ENCODE measurements around the gene ZBTB45. TPM values are rescaled to one million over a fixed set of nuclear protein-coding genes. Genes with fewer than 3 reads are reported as not detected.

The ZBTB45 gene
- total and polyA plus RNA-seq, 9 of the 15 experiments (the other 6 are each of a cell fraction or from before 2014, with no cell fraction given) = 0.08 to 16.1 (median 1.8) TPM

DNA sequence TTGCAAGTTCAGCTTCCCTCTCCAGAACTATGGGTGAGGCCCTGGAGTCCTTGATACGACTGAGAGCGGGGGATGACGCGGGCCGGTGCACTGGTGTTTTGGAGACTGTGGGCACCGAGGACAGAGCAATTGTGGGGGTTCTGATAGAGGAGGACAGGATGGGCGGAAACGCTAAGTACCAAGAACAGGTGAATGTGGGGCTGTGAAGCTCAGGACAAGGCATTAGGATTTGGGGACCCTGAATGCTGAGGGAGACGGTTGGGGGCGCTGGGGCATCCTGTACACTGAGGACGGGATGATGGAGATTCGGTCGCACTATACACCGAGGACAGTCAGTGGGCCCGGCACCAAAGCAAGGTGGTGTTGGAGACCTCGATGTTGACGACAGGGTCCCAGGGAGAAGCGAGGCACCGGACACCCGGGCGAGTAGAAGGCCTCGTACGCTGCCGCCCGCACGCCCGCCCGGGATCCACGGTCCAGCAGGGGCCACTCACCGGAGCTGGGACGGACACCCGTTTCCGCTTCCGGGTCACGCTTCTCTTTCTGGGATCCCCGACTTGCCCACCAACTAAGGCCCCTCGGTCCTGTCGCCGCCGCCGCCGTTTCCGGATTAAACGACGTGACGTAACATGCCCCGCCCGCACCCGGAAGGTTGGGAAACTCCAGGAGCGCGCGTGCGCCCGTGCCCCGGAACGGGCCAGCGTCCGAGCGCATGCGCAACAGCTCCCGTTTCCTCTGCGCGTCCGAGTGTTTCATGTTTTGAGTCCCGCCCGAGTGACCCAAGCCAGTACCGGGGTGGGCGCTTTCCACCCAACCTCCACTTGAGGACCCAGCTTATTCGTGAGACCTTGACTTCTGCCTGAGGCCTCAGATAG, 35.1 kb upstream of the ZBTB45 start, which contains the start of gene CHMP2A (continued):
- TF ChIP-seq U2AF1 (optimal IDR thresholded peaks at IDR 0.05; ENCODE audit: low read depth, low read length) = no peak
- TF ChIP-seq, protein P1, sequence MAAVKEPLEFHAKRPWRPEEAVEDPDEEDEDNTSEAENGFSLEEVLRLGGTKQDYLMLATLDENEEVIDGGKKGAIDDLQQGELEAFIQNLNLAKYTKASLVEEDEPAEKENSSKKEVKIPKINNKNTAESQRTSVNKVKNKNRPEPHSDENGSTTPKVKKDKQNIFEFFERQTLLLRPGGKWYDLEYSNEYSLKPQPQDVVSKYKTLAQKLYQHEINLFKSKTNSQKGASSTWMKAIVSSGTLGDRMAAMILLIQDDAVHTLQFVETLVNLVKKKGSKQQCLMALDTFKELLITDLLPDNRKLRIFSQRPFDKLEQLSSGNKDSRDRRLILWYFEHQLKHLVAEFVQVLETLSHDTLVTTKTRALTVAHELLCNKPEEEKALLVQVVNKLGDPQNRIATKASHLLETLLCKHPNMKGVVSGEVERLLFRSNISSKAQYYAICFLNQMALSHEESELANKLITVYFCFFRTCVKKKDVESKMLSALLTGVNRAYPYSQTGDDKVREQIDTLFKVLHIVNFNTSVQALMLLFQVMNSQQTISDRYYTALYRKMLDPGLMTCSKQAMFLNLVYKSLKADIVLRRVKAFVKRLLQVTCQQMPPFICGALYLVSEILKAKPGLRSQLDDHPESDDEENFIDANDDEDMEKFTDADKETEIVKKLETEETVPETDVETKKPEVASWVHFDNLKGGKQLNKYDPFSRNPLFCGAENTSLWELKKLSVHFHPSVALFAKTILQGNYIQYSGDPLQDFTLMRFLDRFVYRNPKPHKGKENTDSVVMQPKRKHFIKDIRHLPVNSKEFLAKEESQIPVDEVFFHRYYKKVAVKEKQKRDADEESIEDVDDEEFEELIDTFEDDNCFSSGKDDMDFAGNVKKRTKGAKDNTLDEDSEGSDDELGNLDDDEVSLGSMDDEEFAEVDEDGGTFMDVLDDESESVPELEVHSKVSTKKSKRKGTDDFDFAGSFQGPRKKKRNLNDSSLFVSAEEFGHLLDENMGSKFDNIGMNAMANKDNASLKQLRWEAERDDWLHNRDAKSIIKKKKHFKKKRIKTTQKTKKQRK (IDR thresholded peaks at IDR 0.05; ENCODE audit: borderline replicate concordance, low read depth, low read length) = no peak
- TF ChIP-seq ZBTB8A (IDR thresholded peaks at IDR 0.05; ENCODE audit: partially characterized antibody) = no peak
- TF ChIP-seq RBFOX2 (IDR thresholded peaks at IDR 0.05; ENCODE audit: low read depth, low read length) = peak; percentile 85
- TF ChIP-seq, protein P2, sequence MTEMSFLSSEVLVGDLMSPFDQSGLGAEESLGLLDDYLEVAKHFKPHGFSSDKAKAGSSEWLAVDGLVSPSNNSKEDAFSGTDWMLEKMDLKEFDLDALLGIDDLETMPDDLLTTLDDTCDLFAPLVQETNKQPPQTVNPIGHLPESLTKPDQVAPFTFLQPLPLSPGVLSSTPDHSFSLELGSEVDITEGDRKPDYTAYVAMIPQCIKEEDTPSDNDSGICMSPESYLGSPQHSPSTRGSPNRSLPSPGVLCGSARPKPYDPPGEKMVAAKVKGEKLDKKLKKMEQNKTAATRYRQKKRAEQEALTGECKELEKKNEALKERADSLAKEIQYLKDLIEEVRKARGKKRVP (CRISPR knock-in tag; IDR thresholded peaks at IDR 0.05) = peak; percentile 61
- no peak for TF ChIP-seq ELK1 (CRISPR knock-in tag; IDR thresholded peaks at IDR 0.05)
- no peak for TF ChIP-seq FOSL1 (tag; conservative IDR thresholded peaks at IDR 0.05)
- peak; percentile 59 for TF ChIP-seq TAF1 (IDR thresholded peaks at IDR 0.05; ENCODE audit: control insufficient read depth, extremely low read depth, insufficient read depth, low read length, severe bottlenecking)
- no peak for TF ChIP-seq UBTF (IDR thresholded peaks at IDR 0.05; ENCODE audit: borderline replicate concordance in 1 of 2, low read depth in 2 of 2, low read length in 2 of 2)
- no peak for TF ChIP-seq PRPF4 (IDR thresholded peaks at IDR 0.05; ENCODE audit: insufficient read depth, low read depth, low read length, poor library complexity, severe bottlenecking)
- TF ChIP-seq ZNF224 (CRISPR knock-in tag; IDR thresholded peaks at IDR 0.05) = 0 out of 2 replicates have a peak, but pooled peaks have one; percentile 54
- TF ChIP-seq ZBTB33 (CRISPR knock-in tag; IDR thresholded peaks at IDR 0.05) = no peak; the same call in 1 of the 2 replicates
- TF ChIP-seq ZFP1 (CRISPR knock-in tag; IDR thresholded peaks at IDR 0.05) = no peak

Measured in K562 (cell line).